H1 (cell line): ENCODE measurements around the gene NDUFB1. TPM values are rescaled to one million over a fixed set of nuclear protein-coding genes. Genes with fewer than 3 reads are reported as not detected.

Experiments
- ASH2L ChIP-seq: fragments of 200-600, 300-600 bp; sonication (generic); IDR thresholded peaks from one replicate; pipeline ENCODE4 v1.7.1; 2017; ENCODE audit warnings: low read length
- BACH1 ChIP-seq: IDR thresholded peaks from 2 replicates; pipeline ENCODE4 v1.6.1; 2012; ENCODE audit warnings: low read length, improper control_type of control experiment
- CHD2 ChIP-seq: IDR thresholded peaks from 2 replicates; pipeline ENCODE4 v1.6.1; 2012; ENCODE audit warnings: low read length, improper control_type of control experiment
- CREB1 ChIP-seq: IDR thresholded peaks from 2 replicates; pipeline ENCODE4 v1.6.1; 2012; ENCODE audit warnings: inconsistent platforms
- EZH2 ChIP-seq: fragments of 200-600 bp; sonication (generic); IDR thresholded peaks from 2 replicates; pipeline ENCODE4 v1.7.1; 2012; ENCODE audit warnings: low read depth, mild to moderate bottlenecking, moderate library complexity, low read length, inconsistent platforms; ENCODE audit not compliant: severe bottlenecking
- HDAC2 ChIP-seq, 2 experiments: fragments of 300-600 bp in 1 of 2; sonication (generic) in 1 of 2; IDR thresholded peaks; 2 replicates each; pipeline ENCODE4 v1.6.1; 2011 to 2012; ENCODE audit warnings: low read depth in 2 of 2, low read length in 2 of 2, mild to moderate bottlenecking in 2 of 2, moderate library complexity in 2 of 2, borderline replicate concordance in 1 of 2, inconsistent platforms in 1 of 2
- KDM4A ChIP-seq: IDR thresholded peaks from one replicate; pipeline ENCODE4 v1.7.1; 2012; ENCODE audit warnings: low read depth, mild to moderate bottlenecking, moderate library complexity, low read length, inconsistent platforms; ENCODE audit not compliant: severe bottlenecking
- POLR2A ChIP-seq, 2 experiments: IDR thresholded peaks; 1 replicate in 1 of 2; 2 replicates in 1 of 2; pipeline ENCODE4 v1.6.1; 2011; ENCODE audit warnings: low read depth in 2 of 2, low read length in 2 of 2, mild to moderate bottlenecking in 2 of 2; ENCODE audit errors: control extremely low read depth in 1 of 2
- RNF2 ChIP-seq: fragments of 200-900, 300-1000 bp; sonication (generic); IDR thresholded peaks from 2 replicates; pipeline ENCODE4 v1.7.1; 2016; ENCODE audit warnings: borderline replicate concordance, low read depth, mild to moderate bottlenecking, antibody characterized with exemption, low read length; ENCODE audit not compliant: poor library complexity, severe bottlenecking; ENCODE audit errors: missing control alignments
- polyA plus RNA-seq, 7 experiments: library from polyadenylated mRNA; depleted of rRNA in 3 of 7; stranded (reverse) in 5 of 7; unstranded in 2 of 7; fragments of >200 nt in 5 of 7; fragments of 200-250 nt in 2 of 7; gene quantifications; 1 replicate in 5 of 7; 2 replicates in 1 of 7; 4 replicates in 1 of 7; pipeline versions ENCODE4 v1.2.1 to v1.2.3, GENCODE V29; 2011 to 2013; ENCODE audit warnings: missing spikeins in 2 of 7, mixed read lengths in 2 of 7
- total RNA-seq: library from RNA; stranded (reverse); fragmentation: NEBNext Ultra II Directional; extraction: Animal tissue kit (Norgen Biotek cat#: 25700); gene quantifications from 2 replicates; pipeline ENCODE4 v1.2.1, GENCODE V29; 2021
- TF ChIP-seq, protein P1 (sequence below): fragments of 300-600 bp; sonication (generic); IDR thresholded peaks from 2 replicates; pipeline ENCODE4 v1.7.1; 2012; ENCODE audit warnings: low read length, moderate library complexity, mild to moderate bottlenecking, inconsistent platforms; ENCODE audit not compliant: insufficient replicate concordance

Gene NDUFB1
- total and polyA plus RNA-seq, 2 of the 8 experiments (the other 6 are each of a cell fraction or from before 2014, with no cell fraction given): 124 to 271 TPM

DNA sequence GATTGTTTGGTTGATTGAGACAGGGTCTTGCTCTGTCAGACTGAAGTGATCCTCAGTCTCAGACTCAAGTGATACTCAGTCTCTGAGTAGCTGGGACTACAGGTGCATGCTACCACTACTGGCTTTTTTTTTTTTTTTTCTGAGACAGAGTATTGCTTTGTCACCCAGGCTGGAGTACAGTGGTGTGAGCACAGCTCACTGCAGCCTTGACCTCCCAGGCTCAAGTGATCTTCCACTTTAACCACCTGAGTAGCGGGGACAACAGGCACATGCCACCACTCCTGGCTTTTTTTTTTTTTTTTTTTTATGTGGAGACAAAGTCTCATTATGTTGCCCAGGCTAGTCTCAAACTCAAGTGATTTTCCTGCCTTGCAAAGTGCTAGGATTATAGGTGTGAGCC lies 32.1 kb upstream of the NDUFB1 start (continued):
- TF ChIP-seq, protein P1, sequence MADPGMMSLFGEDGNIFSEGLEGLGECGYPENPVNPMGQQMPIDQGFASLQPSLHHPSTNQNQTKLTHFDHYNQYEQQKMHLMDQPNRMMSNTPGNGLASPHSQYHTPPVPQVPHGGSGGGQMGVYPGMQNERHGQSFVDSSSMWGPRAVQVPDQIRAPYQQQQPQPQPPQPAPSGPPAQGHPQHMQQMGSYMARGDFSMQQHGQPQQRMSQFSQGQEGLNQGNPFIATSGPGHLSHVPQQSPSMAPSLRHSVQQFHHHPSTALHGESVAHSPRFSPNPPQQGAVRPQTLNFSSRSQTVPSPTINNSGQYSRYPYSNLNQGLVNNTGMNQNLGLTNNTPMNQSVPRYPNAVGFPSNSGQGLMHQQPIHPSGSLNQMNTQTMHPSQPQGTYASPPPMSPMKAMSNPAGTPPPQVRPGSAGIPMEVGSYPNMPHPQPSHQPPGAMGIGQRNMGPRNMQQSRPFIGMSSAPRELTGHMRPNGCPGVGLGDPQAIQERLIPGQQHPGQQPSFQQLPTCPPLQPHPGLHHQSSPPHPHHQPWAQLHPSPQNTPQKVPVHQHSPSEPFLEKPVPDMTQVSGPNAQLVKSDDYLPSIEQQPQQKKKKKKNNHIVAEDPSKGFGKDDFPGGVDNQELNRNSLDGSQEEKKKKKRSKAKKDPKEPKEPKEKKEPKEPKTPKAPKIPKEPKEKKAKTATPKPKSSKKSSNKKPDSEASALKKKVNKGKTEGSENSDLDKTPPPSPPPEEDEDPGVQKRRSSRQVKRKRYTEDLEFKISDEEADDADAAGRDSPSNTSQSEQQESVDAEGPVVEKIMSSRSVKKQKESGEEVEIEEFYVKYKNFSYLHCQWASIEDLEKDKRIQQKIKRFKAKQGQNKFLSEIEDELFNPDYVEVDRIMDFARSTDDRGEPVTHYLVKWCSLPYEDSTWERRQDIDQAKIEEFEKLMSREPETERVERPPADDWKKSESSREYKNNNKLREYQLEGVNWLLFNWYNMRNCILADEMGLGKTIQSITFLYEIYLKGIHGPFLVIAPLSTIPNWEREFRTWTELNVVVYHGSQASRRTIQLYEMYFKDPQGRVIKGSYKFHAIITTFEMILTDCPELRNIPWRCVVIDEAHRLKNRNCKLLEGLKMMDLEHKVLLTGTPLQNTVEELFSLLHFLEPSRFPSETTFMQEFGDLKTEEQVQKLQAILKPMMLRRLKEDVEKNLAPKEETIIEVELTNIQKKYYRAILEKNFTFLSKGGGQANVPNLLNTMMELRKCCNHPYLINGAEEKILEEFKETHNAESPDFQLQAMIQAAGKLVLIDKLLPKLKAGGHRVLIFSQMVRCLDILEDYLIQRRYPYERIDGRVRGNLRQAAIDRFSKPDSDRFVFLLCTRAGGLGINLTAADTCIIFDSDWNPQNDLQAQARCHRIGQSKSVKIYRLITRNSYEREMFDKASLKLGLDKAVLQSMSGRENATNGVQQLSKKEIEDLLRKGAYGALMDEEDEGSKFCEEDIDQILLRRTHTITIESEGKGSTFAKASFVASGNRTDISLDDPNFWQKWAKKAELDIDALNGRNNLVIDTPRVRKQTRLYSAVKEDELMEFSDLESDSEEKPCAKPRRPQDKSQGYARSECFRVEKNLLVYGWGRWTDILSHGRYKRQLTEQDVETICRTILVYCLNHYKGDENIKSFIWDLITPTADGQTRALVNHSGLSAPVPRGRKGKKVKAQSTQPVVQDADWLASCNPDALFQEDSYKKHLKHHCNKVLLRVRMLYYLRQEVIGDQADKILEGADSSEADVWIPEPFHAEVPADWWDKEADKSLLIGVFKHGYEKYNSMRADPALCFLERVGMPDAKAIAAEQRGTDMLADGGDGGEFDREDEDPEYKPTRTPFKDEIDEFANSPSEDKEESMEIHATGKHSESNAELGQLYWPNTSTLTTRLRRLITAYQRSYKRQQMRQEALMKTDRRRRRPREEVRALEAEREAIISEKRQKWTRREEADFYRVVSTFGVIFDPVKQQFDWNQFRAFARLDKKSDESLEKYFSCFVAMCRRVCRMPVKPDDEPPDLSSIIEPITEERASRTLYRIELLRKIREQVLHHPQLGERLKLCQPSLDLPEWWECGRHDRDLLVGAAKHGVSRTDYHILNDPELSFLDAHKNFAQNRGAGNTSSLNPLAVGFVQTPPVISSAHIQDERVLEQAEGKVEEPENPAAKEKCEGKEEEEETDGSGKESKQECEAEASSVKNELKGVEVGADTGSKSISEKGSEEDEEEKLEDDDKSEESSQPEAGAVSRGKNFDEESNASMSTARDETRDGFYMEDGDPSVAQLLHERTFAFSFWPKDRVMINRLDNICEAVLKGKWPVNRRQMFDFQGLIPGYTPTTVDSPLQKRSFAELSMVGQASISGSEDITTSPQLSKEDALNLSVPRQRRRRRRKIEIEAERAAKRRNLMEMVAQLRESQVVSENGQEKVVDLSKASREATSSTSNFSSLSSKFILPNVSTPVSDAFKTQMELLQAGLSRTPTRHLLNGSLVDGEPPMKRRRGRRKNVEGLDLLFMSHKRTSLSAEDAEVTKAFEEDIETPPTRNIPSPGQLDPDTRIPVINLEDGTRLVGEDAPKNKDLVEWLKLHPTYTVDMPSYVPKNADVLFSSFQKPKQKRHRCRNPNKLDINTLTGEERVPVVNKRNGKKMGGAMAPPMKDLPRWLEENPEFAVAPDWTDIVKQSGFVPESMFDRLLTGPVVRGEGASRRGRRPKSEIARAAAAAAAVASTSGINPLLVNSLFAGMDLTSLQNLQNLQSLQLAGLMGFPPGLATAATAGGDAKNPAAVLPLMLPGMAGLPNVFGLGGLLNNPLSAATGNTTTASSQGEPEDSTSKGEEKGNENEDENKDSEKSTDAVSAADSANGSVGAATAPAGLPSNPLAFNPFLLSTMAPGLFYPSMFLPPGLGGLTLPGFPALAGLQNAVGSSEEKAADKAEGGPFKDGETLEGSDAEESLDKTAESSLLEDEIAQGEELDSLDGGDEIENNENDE: no peak
- TF ChIP-seq CREB1: no peak
- TF ChIP-seq RNF2: no peak
- no peak for TF ChIP-seq KDM4A
- TF ChIP-seq CHD2: no peak
- no peak for TF ChIP-seq HDAC2 (IDR thresholded peaks at IDR 0.05; ENCODE audit: borderline replicate concordance in 1 of 2, low read depth in 2 of 2, low read length in 2 of 2)
- TF ChIP-seq BACH1: no peak
- TF ChIP-seq POLR2A (IDR thresholded peaks at IDR 0.05; ENCODE audit: control extremely low read depth in 1 of 2, low read depth in 2 of 2, low read length in 2 of 2): no peak
- TF ChIP-seq ASH2L: no peak
- no peak for TF ChIP-seq EZH2
- TF ChIP-seq, all 59 proteins: peak for 0
